Endothelial cell of hepatic sinusoid (primary cell): ENCODE data around the gene SKAP2.

Source experiments
- in situ Hi-C: cut with HindIII; loops from 2 replicates; pipeline ENCODE4 v1.10.0; 2017; ENCODE audit warnings: low sequenced_read_pairs

Gene SKAP2

DNA sequence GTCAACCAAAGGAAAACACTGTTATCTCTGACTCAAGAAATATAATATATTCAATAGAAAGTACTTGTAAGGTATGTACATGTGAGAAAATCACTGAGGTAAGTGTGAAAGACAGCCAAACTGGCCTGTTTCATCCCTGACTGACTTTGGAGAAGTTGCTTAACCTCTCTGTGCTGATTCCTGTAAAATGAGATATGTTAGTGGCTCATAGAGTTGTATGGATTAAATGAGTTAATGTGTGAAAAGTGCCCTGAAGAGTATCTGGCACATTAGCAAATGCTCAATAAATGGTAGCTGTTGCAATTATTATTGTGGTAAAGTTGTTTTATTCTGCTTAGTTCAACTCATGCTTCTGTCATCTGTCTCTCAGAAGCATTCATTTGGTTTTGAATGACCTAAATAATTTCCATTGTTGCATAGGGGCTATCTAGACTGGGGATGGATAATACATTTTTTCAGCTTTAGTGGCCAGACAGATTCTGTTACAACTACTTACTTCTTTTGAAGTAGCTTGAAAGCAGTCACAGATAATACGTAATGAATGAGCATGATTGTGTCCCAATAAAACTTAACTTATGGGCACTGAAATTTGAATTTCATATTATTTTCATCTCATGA lies 84.3 kb downstream of the SKAP2 start:
- in situ Hi-C loops = loop anchor here (5.0 kb wide), 1 partner anchor 42 kb away; no protein-coding TSS in a partner anchor

DNA sequence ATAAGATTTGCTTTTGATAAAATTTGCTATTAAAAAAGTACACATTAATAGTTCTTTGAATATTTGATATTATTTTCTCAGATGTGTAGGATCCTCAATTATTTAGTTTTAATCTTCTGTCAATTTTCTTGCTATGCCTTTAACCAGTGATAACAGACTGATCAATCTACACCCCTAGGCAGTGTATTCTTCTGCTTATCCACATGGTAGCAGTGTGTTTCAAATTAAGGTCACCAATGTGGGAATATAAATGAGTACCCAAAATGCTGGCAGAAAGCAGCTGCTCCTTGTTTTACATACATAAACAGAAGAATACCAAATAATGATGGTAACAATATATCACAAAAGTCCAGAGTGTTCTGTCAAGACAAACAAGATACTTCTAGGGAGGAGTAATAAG lies 87.0 kb downstream of the SKAP2 start:
- in situ Hi-C loops = loop anchor here (5.0 kb wide), 1 partner anchor 45 kb away; no protein-coding TSS in a partner anchor

DNA sequence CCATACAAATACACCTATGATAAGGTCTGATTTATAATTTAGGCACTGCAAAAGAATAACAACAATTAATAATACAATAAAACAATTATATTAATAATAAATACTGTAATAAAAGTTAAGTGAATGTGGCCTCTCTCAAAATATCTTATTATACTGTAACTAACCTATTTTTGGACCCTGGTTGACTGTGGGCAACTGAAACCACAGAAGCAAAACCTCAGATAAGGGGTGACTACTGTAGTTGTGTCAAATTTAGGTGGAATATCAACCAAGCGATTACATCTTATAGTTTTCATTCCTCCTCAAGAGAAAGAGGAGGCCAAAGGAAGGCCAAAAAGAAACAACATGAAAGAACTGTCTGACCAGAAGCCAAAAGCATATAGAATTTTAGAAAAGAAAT lies 103.9 kb downstream of the SKAP2 start:
- in situ Hi-C loops = no loop called here

- in situ Hi-C loops = no loop called here
Measured at GRCh38 chr7:26759108-26759507, 105.3 kb downstream of the SKAP2 start.

- in situ Hi-C loops = no loop called here
Measured at GRCh38 chr7:26743205-26743604, 121.2 kb downstream of the SKAP2 start.

- in situ Hi-C loops = no loop called here
Measured at GRCh38 chr7:26735976-26736600, 128.3 kb downstream of the SKAP2 start.

GRCh38 chr7:26729150-26729775 lies 135.1 kb downstream of the SKAP2 start:
- in situ Hi-C loops = no loop called here

- in situ Hi-C loops = no loop called here
Measured at GRCh38 chr7:26726051-26726450, 138.3 kb downstream of the SKAP2 start.

DNA sequence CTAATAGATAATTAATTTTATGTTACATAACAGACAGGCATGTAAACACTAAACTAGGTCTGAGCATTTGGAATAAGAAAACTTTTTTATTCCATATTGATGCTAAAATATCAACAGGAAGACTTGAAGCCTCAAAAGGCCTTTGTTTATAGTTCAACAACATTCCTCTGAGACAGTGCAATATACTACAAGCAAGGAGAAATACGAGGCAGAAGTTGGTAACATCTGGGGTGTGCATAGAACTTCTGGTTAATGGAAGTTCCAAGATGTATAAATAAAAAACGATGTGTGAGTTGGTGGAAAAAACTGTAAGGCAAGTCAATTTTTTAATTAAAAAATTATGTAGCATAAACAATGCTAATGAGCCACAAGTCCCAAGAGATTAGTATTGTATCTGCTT lies 139.6 kb downstream of the SKAP2 start:
- in situ Hi-C loops = no loop called here

- in situ Hi-C loops = no loop called here
Measured at GRCh38 chr7:26723129-26723528, 141.3 kb downstream of the SKAP2 start.

- in situ Hi-C loops = no loop called here
Measured at GRCh38 chr7:26721450-26721849, 142.9 kb downstream of the SKAP2 start.

DNA sequence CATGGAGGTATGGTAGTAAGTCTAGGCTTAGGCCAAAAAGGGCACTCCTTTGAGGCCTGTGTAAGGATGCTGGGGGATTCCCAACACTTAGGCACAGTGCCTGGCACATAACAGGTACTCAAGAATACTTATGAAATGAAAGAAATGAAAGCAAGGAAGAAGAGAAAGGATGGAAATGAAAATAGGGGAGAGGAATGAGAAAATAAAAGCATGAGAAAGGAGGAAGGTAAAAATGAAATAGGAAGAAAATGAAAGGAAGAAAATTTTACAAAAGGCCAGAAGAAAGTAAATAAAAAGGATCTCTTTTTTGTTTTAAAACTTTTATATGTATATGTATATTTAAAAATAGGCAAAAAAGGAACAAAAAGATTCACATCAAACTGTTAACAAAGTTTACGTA lies 146.3 kb downstream of the SKAP2 start:
- in situ Hi-C loops = no loop called here

DNA sequence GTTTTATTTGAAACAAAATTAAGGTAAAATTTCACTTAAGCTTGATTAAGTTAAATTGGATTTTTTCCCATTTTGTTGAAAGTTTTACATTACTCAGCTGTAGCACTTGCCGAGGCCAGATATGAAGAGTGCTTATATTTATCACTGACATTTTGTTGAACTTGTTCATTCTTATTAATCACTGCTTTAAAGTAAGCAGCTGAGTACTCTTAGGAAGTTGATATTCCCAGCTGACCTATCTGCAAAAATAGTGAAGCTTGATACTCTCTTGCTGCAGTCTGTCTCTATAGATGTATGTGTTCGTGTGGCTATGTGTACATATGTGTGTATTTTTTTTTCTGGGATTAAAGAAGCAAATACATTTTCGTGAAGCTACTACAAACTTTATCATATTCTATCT lies 150.0 kb downstream of the SKAP2 start:
- in situ Hi-C loops = no loop called here

GRCh38 chr7:26714006-26714405 lies 150.4 kb downstream of the SKAP2 start:
- in situ Hi-C loops = no loop called here

DNA sequence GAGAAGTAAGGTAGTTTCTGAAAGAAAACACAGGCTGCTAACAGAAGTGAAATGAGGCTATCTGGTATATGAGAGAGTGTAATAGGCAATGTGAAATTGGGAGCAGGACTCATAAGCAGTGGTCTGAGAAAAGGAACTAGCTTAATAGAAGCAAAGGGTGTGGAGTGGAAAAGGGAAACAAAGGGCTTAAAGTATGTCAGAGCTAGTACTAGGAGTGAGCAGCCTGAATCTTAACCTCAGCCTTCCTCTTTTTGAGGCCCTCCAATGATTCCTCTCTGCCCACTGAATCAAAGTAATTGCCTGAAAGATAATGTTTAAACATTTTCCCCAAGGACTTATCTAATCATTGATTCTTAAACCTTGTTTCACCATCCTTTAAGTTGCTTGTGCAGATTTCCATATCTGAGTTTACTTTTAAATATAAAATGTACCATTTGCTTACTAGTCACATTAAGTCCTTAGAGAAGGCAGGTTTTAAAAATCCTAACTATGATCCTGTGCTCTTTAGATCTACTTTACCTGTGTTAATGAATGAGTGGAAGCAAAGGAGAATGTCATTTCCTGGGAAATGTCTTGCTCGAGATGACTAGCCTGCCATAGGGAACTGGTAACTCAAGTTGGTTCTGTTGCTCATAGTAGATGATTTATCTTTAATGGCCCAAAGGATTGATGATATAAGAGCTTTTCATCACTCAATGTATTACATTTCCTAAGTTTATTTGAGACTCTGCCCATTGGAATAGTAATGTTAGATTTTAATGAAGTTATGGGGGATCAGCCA lies 155.0 kb downstream of the SKAP2 start:
- in situ Hi-C loops = no loop called here

GRCh38 chr7:26705567-26705966 lies 158.8 kb downstream of the SKAP2 start:
- in situ Hi-C loops = no loop called here

DNA sequence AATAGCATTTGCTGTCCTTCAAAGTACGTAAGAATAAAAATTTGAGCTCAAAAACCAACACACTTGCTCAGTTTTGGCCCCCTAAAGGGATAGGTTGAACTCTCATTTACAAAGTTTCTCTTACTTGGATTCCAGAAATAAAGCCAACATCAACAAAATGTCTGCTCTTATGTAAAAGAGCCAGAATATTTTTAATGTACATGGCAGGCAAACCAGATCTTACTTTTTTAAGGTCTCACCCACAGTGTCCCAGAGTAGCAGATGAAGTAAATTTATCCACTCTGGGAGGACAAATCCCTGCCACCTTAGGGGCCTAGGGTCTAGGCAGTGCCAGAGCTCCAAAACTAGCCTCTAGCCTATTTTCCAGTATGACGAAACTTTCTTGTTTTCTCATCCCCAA lies 159.6 kb downstream of the SKAP2 start:
- in situ Hi-C loops = no loop called here

DNA sequence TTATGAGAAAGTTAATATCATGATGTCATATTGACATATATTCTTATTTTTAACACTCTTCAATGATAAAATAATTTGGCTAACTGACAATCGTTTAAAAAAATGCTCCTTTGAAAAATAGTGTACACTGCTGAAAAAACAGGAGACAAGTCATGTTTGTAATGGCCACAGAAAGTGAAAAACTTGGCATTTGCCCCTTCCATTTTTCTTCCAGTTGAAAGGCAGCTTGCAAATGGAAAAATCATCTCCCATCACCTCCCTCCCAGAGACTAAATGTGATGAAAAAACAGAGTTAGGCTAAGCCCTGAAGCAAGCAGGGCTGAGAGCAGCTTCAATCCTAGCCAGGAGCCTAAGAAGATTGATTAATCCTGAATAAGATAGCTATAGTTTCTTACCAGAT lies 160.4 kb downstream of the SKAP2 start:
- in situ Hi-C loops = no loop called here

GRCh38 chr7:26700893-26701292 lies 163.5 kb downstream of the SKAP2 start:
- in situ Hi-C loops = no loop called here

- in situ Hi-C loops = no loop called here
Measured at GRCh38 chr7:26700386-26700785, 164.0 kb downstream of the SKAP2 start.

DNA sequence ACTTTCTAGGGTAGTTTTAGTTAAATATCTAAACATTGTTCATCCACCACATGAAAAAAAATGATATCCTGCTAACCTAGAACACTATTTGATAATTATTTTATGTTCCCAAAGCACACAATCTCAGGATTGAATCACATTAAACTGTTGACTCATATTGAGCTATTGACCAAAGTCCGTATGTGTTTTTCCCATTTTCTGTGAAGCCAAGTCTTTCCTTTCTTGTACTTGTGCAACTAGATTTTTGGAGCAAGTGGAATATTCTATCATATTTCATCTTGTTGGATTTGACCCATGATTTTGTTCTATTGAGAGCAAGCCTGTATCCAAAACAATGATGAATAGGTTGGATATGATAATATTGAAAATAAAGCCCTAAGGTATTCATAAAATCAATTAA lies 164.6 kb downstream of the SKAP2 start:
- in situ Hi-C loops = no loop called here

DNA sequence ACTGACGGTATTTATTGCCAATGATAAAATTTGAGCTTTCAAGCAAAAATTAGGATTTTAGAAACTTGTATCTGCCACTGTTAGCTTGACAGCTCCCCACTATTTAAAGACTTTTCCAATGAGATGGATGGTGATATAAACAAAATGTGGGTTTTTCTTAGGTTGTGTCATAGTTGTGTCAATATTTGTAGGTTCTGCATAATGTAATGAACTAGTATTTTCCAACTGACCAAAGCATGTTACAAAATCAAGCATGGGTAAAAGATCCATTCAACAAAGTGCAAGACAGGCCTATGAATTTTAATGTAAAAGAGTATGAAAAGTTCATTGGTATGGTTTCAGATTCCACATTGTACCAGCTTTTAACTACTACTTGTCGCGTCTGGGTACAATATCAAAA lies 165.6 kb downstream of the SKAP2 start:
- in situ Hi-C loops = no loop called here
